Activated CD8-positive, alpha-beta memory T cell treated with anti-CD3 and anti-CD28 coated beads, Interleukin-2, amount 50 U/mL, for 4 hours (primary cell): ENCODE measurements around the gene SMPD1.

Experiments used
- DNase-seq: peaks from one replicate; pipeline ENCODE4 v3.0.0-alpha.2; 2020

Gene SMPD1

GRCh38 chr11:6417907-6418556, 27.8 kb downstream of the SMPD1 start:
- no peak for DNase-seq

DNA sequence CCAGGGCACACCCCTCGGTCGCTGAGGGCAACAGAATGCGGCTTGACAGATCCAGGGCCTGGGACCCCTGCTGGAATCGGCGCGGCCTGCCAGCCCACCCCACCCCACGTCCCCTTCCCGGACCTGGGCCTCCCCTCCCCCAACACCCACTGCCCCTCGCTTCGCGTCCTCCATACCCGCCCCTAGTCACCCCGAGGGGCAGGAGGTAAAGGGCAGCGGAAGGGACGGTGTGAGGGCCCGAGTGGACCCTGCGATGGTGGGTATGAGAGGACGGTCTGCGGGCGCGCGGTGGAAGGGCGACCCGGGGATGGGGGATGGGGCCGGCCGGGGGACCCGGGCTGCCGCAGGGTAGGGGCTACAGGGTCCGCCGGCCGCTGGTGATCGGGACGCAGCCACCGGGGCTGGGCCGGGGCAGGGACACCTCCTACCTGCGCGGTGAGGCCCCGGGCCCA, 28.3 kb downstream of the SMPD1 start:
- peak; percentile 33 for DNase-seq

- DNase-seq: peak; percentile 74
These were observed 28.8 kb downstream of the SMPD1 start, which contains the start of gene APBB1 for GRCh38 chr11:6419009-6419631. APBB1 (minus strand) TSS chr11:6419094; CDS start chr11:6411347, 7,747 bp downstream.

DNA sequence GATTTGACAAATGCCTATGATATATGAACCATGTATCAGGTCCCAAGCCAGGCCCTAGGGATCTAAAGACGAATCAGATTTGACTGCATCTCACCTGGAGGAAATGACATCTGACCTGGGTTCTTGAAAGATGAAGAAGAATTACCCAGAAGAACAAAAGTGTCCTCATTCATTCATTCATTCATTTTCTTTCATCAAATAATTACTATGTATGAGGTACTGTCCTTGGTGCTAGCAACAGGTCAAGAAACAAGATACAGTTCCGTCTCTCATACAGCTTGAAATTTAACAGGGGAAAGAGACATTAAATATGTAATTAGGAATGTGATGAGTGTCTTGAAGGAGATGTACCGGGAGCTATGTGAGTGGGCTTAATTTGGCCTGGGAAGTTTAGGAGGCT, 30.4 kb downstream of the SMPD1 start:
- no peak for DNase-seq

- no peak for DNase-seq
These were observed 37.2 kb downstream of the SMPD1 start for GRCh38 chr11:6427516-6427915.

GRCh38 chr11:6431861-6432260, 41.6 kb downstream of the SMPD1 start:
- DNase-seq: no peak

DNA sequence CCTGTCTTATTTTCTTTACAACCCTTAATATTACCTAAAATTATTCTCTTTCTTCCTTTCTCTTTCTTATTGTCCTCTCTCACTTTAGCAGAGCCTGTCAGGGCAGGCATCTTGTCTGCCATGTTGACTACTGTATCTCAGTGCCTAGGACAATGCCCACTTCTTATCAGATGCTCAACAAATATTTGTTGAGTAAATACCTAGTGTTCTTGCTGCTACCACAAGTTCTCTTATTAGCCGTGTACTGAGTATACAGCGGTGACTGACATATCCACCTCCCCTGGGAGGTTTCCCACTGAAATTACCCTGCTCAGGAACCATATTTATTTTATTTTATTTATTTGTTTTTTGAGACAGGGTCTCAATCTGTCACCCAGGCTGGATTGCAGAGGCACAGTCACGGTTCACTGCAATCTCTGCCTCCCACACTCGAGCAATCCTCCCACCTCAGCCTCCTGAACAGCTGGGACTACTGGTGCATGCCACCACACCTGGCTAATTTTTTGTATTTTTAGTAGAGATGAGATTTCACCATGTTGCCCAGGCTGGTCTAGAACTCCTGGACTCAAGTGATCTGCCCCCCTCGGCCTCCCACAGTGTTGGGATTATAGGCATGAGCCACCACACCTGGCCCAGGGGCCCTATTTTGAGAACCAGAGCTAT, 43.9 kb downstream of the SMPD1 start:
- no peak for DNase-seq

- DNase-seq: no peak
These were observed 47.1 kb downstream of the SMPD1 start for GRCh38 chr11:6437423-6437822.

DNA sequence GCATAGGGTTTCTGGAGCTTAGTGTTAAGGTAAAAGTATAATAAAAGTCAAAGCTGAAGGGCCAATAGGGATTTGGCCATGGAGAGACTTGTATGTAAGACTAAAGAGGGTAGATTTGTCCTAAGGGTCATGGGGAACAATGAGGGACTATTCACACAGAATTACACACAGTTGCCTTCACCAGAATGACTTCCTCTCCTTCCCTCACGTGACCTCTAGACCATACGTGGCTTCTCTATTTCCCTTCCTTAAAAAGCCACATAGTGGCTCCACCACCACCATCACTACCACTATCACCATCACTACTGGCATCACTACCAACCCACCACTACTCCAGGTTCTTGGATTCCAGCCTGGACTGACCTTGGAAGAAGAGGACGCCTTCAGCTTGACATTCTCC, 47.7 kb downstream of the SMPD1 start:
- DNase-seq: no peak

DNA sequence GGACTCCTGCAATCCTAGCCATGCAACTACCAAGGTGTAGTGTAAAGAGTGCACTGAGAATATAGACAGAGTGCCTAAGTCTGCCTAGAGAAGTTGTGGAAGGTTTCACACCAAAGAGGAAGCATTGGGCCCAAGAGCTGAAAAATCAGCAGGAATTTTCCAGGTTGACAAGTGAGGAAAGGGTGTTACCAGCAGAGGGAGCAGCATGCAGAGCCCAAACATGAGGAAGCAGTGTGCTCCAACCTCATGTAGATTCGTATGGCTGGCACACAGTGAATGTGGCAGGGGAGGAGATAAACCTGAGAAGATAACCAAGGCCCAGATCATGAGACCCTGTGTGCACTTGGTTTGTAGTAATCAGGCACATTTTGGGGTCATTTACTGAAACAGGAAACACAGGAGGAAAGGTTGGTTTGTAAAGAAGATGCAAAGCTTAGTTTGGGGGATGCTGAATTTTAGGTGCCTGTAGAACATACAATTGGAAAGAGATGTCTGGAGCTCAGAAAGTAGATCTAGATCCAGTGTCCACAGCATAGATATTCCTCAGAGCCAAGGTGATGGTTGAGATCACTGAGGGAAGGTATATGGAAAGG, 48.8 kb downstream of the SMPD1 start:
- DNase-seq: peak; percentile 29

GRCh38 chr11:6440906-6441358, 50.7 kb downstream of the SMPD1 start, which contains the start of gene HPX:
HPX (minus strand) TSS chr11:6440987; CDS start chr11:6440963, 24 bp downstream.
- no peak for DNase-seq

- no peak for DNase-seq
These were observed 52.2 kb downstream of the SMPD1 start for GRCh38 chr11:6442441-6442840.

GRCh38 chr11:6443269-6444003, 53.2 kb downstream of the SMPD1 start:
- DNase-seq: peak; percentile 63
